HUES48 (cell line): ENCODE results near the gene LRRC74A.

Experiments used
- H3K27ac ChIP-seq: one replicate; pipeline ENCODE4 v1.7.0; 2013; ENCODE audit warnings: low read depth, low read length, inconsistent platforms
- H3K27me3 ChIP-seq: 2 replicates; pipeline ENCODE4 v1.6.1; 2013; ENCODE audit warnings: mild to moderate bottlenecking, low read length; ENCODE audit not compliant: control insufficient read depth, insufficient read depth
- H3K36me3 ChIP-seq: 2 replicates; pipeline ENCODE4 v1.6.1; 2013; ENCODE audit warnings: low read length; ENCODE audit not compliant: control insufficient read depth, insufficient read depth
- H3K4me1 ChIP-seq: 2 replicates; pipeline ENCODE4 v1.6.1; 2013; ENCODE audit warnings: mild to moderate bottlenecking, low read length; ENCODE audit not compliant: control insufficient read depth, insufficient read depth
- H3K4me3 ChIP-seq: 2 replicates; pipeline ENCODE4 v1.5.1; 2013; ENCODE audit warnings: mild to moderate bottlenecking, low read depth, low read length
- H3K9ac ChIP-seq: 2 replicates; pipeline ENCODE4 v1.6.1; 2013; ENCODE audit warnings: mild to moderate bottlenecking, low read depth, low read length, moderate library complexity
- H3K9me3 ChIP-seq: 2 replicates; pipeline ENCODE4 v1.6.1; 2013; ENCODE audit warnings: low read length; ENCODE audit not compliant: control insufficient read depth, insufficient read depth

LRRC74A gene

DNA sequence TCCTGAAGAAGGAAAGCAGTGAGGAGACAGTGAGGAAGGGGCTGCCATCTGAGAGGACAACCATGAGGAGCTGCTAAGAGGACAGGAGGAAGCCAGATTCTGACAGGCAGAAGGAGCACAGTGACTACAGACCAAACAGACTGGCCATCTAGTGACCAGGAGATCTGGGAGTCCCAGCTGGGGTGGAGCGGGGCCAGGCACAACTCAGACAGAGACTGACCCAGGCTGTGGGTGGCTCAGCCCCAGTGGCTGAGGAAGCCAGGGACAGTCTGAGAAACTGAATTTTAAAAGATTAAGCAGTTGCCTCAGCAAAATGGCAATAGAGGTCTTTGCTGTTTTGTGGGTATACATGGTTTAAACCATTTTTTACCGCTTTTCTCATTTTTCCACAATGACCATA, 28.9 kb downstream of the LRRC74A start:
- H3K36me3 ChIP-seq = no peaks in the 10 kb centered on the region
- no peaks in the 10 kb centered on the region for H3K27me3 ChIP-seq
- no peaks in the 10 kb centered on the region for H3K4me1 ChIP-seq
- H3K9me3 ChIP-seq = no peaks in the 10 kb centered on the region
- H3K27ac ChIP-seq = no peak overlapping the region
- no peak overlapping the region for H3K4me3 ChIP-seq
- no peak overlapping the region for H3K9ac ChIP-seq

GRCh38 chr14:76856769-76857168, 30.6 kb downstream of the LRRC74A start:
- no peak overlapping the region for H3K9ac ChIP-seq
- no peaks in the 10 kb centered on the region for H3K36me3 ChIP-seq
- H3K27me3 ChIP-seq = no peaks in the 10 kb centered on the region
- H3K4me1 ChIP-seq = peaks cover 11% of the 10 kb centered on the region; the same call in 1 of the 2 replicates
- H3K27ac ChIP-seq = no peak overlapping the region
- H3K9me3 ChIP-seq = no peaks in the 10 kb centered on the region
- H3K4me3 ChIP-seq = no peak overlapping the region

DNA sequence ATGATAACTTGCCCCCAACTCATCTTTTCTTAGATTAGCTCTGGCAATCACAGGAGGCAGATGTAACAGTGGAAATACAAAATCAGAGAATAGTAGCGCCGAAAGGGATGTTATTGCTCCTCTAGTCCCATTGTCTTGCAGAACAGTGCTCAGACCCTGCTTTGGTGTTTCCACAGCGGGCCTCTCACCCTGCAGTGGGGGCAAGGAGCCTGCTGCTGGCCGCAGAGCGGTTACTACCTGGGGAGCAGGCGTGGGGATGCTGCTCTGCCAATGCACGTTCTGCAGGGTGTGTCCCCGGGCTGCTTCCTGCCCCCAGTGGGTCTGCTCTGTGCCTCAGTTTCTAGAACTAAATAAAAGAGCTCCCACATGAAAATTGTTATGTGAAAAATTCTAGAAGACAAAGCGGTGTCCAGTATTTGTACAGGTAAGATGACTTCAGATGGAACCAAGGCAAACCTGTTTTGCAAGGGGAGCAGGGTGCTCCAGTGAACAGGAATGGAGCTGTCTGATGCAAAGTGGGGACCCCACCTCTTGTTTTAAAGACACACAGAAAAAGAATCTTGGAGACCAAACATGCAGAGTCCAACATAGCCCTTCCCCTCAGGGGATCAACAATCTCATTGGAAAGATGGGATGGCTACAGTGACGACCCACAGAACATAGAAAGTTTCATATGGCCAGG, 35.5 kb downstream of the LRRC74A start:
- Histone ChIP-seq H3K27me3 (no peaks in the 10 kb centered on the region), H3K9ac (no peak overlapping the region), H3K4me3 (no peak overlapping the region), H3K27ac (no peak overlapping the region), H3K4me1 (peaks cover 17% of the 10 kb centered on the region), H3K9me3 (no peaks in the 10 kb centered on the region), H3K36me3 (no peaks in the 10 kb centered on the region)

GRCh38 chr14:76862546-76863282, 36.5 kb downstream of the LRRC74A start:
- Histone ChIP-seq H3K27ac (no peak overlapping the region), H3K9ac (no peak overlapping the region), H3K9me3 (no peaks in the 10 kb centered on the region), H3K27me3 (no peaks in the 10 kb centered on the region), H3K4me3 (no peak overlapping the region), H3K36me3 (no peaks in the 10 kb centered on the region), H3K4me1 (peaks cover 22% of the 10 kb centered on the region)

- Histone ChIP-seq H3K4me1 (peaks cover 22% of the 10 kb centered on the region), H3K27me3 (no peaks in the 10 kb centered on the region), H3K36me3 (no peaks in the 10 kb centered on the region), H3K27ac (no peak overlapping the region), H3K4me3 (no peak overlapping the region), H3K9me3 (no peaks in the 10 kb centered on the region), H3K9ac (no peak overlapping the region)
Measured at GRCh38 chr14:76863724-76864407, 37.7 kb downstream of the LRRC74A start.

- H3K4me3 ChIP-seq = no peak overlapping the region
- no peaks in the 10 kb centered on the region for H3K36me3 ChIP-seq
- no peak overlapping the region for H3K9ac ChIP-seq
- no peak overlapping the region for H3K27ac ChIP-seq
- no peaks in the 10 kb centered on the region for H3K9me3 ChIP-seq
- H3K4me1 ChIP-seq = peaks cover 12% of the 10 kb centered on the region
- no peaks in the 10 kb centered on the region for H3K27me3 ChIP-seq
Measured at GRCh38 chr14:76866456-76866855, 40.2 kb downstream of the LRRC74A start.

DNA sequence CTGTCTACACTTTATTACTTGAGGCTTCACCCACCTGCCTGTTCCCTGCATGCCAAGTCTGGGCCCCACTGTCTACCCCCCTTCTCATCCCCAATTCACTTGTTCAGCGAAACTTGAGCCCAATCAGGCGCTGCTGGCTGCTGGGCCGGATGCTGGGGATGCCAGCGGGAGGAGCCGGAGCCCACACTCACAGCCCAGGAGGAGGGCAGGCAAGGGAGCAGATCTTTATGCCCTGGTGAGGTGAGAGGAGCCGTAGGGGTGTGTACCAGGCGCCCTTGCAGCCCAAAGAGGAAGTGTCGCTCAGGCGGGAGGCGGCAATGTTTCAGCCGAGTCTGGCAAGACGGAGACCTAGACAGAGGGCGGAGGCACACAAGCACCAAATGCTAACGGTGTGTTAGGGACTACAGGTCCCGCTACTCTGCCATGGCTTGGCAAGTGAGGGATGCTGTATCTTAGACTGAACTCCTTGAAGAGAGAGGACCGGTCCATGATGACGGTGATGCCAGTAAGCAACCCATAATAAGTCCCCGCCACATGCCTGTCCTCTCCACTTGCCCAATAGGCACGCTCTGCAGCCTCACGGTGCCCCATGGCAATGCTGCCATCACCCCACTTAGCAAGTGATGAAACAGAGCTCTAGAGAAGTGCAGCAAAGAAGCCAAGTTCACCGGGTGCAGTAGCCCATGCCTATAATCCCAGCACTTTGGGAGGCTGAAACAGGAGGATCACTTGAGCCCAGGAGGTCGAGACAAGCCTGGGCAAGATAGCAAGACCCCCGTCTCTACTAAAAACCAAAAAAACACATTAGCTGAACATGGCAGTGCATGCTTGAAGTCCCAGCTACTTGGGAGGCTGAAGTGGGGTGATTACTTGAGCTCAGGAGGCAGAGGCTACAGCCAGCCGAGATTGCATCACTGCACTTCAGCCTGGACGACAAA, 41.6 kb downstream of the LRRC74A start:
- Histone ChIP-seq H3K4me3 (no peak overlapping the region), H3K36me3 (no peaks in the 10 kb centered on the region), H3K4me1 (peaks cover 11% of the 10 kb centered on the region), H3K9ac (no peak overlapping the region), H3K9me3 (no peaks in the 10 kb centered on the region), H3K27me3 (no peaks in the 10 kb centered on the region), H3K27ac (no peak overlapping the region)

DNA sequence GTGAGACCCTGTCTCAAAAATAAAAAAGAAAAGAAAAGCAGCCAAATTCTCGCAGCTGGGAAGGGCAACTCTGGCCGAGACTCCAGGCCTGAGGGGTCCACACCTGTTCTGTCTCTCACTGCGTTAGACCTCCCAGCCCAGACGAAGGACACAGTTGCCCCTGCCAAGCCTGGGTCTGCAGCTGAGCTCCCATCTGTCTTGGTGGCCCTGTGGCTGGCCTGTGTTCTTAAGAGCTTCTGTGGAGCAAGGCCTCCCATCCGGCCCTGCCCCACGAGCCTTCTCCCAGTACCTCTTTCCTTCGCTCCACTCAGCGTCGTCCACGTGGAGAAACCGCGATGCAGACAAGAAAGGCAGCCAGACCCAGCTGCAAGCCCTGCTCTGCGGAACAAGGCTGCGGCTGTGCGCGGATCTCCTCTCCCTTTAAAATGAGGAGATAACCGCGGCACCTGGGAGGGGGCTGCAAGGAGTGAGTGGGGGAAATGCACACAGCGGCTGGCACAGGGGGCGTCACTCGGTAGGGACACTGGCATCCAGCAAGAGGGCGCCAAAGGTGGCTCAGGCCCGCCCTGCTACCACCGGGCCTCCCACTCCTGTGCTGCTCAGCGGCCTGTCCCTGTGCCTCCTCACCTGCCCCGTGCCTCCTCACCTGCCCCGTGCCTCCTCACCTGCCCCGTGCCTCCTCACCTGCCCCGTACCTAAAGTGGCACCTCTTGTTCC, 42.4 kb downstream of the LRRC74A start:
- H3K9me3 ChIP-seq = no peaks in the 10 kb centered on the region
- H3K9ac ChIP-seq = no peak overlapping the region
- H3K36me3 ChIP-seq = no peaks in the 10 kb centered on the region
- no peak overlapping the region for H3K27ac ChIP-seq
- H3K4me1 ChIP-seq = peaks cover 9% of the 10 kb centered on the region
- no peaks in the 10 kb centered on the region for H3K27me3 ChIP-seq
- H3K4me3 ChIP-seq = no peak overlapping the region

- Histone ChIP-seq H3K27ac (no peak overlapping the region), H3K9ac (no peak overlapping the region), H3K9me3 (no peaks in the 10 kb centered on the region), H3K4me3 (no peak overlapping the region), H3K4me1 (peaks cover 4% of the 10 kb centered on the region; the same call in 1 of the 2 replicates), H3K27me3 (no peaks in the 10 kb centered on the region), H3K36me3 (no peaks in the 10 kb centered on the region)
Measured at GRCh38 chr14:76870166-76870565, 44.0 kb downstream of the LRRC74A start.

GRCh38 chr14:76872796-76873432, 46.7 kb downstream of the LRRC74A start:
- H3K9me3 ChIP-seq = peaks cover 6% of the 10 kb centered on the region; the same call in 1 of the 2 replicates

More at GRCh38 chr14:76872796-76873432, 46.7 kb downstream of the LRRC74A start:
- Histone ChIP-seq H3K4me1 (no peaks in the 10 kb centered on the region; the same call in 1 of the 2 replicates), H3K4me3 (no peak overlapping the region), H3K36me3 (no peaks in the 10 kb centered on the region), H3K27ac (no peak overlapping the region), H3K27me3 (no peaks in the 10 kb centered on the region), H3K9ac (no peak overlapping the region)
